WERI-Rb-1 (cell line): ENCODE results near the gene COL4A5.

Source experiments
- DNase-seq: peaks from one replicate; pipeline ENCODE4 v3.0.0-alpha.2; 2020
- H3K27ac ChIP-seq: fragments of 250-450 bp; sonication (Bioruptor Pico); 2 replicates; pipeline ENCODE4 v1.5.1; 2020; ENCODE audit warnings: mild to moderate bottlenecking, moderate library complexity
- H3K27me3 ChIP-seq: fragments of 250-450 bp; sonication (Bioruptor Pico); 2 replicates; pipeline ENCODE4 v1.5.1; 2021; ENCODE audit warnings: mild to moderate bottlenecking, low read depth, moderate library complexity; ENCODE audit not compliant: insufficient read depth, severe bottlenecking
- H3K36me3 ChIP-seq: fragments of 250-450 bp; sonication (Bioruptor Pico); 2 replicates; pipeline ENCODE4 v1.5.1; 2020; ENCODE audit warnings: mild to moderate bottlenecking, moderate library complexity
- H3K4me3 ChIP-seq: 2 replicates; pipeline ENCODE4 v1.5.1; 2011; ENCODE audit warnings: low read depth, mild to moderate bottlenecking, control low read depth, low read length
- H3K9me3 ChIP-seq: fragments of 250-450 bp; sonication (Bioruptor Pico); 2 replicates; pipeline ENCODE4 v1.5.1; 2021; ENCODE audit warnings: mild to moderate bottlenecking, moderate library complexity; ENCODE audit not compliant: severe bottlenecking
- TF ChIP-seq, protein P1 (sequence below): IDR thresholded peaks from 2 replicates; pipeline ENCODE4 v1.5.1; 2011; ENCODE audit warnings: low read depth, mild to moderate bottlenecking, control low read depth, inconsistent platforms, low read length

The COL4A5 gene

DNA sequence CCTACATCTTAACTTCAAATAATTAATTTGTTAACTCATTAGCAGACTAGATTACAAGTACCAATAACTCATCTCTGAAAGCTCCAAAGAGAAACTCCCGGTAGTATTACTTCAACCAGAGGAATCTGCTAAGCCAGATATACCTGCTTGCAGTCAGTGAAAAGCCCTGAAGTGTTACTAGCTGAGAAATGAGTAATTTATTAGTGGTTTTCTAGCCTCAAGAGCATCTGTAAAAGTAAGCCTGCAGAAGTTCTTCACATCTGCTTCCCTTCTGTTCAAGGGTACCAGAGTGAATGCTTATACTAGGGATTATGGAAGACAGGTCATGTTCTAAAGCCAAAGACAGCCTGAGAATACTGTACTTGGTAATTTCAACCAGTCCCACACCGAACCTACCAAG, 262.0 kb downstream of the COL4A5 start:
- no peak overlapping the region for H3K4me3 ChIP-seq
- no peaks in the 10 kb centered on the region for H3K36me3 ChIP-seq
- no peak overlapping the region for H3K27ac ChIP-seq
- H3K9me3 ChIP-seq: no peaks in the 10 kb centered on the region
- peaks cover 19% of the 10 kb centered on the region for H3K27me3 ChIP-seq
- TF ChIP-seq, protein P1, sequence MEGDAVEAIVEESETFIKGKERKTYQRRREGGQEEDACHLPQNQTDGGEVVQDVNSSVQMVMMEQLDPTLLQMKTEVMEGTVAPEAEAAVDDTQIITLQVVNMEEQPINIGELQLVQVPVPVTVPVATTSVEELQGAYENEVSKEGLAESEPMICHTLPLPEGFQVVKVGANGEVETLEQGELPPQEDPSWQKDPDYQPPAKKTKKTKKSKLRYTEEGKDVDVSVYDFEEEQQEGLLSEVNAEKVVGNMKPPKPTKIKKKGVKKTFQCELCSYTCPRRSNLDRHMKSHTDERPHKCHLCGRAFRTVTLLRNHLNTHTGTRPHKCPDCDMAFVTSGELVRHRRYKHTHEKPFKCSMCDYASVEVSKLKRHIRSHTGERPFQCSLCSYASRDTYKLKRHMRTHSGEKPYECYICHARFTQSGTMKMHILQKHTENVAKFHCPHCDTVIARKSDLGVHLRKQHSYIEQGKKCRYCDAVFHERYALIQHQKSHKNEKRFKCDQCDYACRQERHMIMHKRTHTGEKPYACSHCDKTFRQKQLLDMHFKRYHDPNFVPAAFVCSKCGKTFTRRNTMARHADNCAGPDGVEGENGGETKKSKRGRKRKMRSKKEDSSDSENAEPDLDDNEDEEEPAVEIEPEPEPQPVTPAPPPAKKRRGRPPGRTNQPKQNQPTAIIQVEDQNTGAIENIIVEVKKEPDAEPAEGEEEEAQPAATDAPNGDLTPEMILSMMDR: no peak
- DNase-seq: no peak

DNA sequence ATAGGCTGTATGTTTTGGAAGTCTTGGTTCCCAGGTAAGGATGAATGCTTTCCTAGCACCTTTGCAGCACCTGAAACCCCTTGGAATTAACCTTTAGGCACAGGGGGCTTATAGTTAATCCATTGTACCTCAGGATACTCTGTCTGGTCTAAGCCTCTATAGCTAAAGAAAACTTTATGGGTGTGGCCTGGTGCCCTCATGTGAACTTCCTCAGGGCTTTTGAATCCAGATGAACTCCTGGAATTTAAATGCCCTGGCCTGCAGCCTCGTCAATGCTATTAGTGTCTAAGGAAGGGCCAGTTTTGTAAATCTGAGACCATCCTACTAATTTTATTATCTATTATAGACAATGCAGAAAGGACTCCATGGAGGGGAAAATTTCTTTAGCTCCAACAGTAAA, 262.9 kb downstream of the COL4A5 start:
- DNase-seq: no peak
- no peak overlapping the region for H3K4me3 ChIP-seq
- no peak overlapping the region for H3K27ac ChIP-seq
- H3K9me3 ChIP-seq: no peaks in the 10 kb centered on the region
- peaks cover 13% of the 10 kb centered on the region for H3K27me3 ChIP-seq
- H3K36me3 ChIP-seq: no peaks in the 10 kb centered on the region
- TF ChIP-seq, protein P1: no peak

DNA sequence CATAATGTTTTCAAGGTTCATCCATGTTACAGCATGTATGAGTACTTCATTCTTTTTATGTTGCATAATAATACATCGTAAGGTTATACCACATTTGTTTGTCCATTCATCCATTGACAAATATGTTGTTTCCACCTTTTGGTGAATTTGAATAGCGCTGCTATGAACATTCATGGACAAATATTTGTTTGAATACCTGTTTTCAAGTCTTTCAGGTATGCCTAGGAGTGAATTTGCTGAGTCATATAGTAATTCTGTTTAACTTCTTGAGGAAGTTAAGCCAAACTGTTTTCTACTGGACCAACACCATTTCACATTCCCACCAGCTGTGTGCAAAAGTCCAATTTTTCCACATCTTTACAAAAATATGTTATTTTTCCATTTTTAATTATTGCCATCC, 265.2 kb downstream of the COL4A5 start:
- DNase-seq: no peak
- TF ChIP-seq, protein P1: no peak
- Histone ChIP-seq H3K27ac (no peak overlapping the region), H3K9me3 (no peaks in the 10 kb centered on the region), H3K27me3 (peaks cover 19% of the 10 kb centered on the region), H3K36me3 (no peaks in the 10 kb centered on the region), H3K4me3 (no peak overlapping the region)

DNA sequence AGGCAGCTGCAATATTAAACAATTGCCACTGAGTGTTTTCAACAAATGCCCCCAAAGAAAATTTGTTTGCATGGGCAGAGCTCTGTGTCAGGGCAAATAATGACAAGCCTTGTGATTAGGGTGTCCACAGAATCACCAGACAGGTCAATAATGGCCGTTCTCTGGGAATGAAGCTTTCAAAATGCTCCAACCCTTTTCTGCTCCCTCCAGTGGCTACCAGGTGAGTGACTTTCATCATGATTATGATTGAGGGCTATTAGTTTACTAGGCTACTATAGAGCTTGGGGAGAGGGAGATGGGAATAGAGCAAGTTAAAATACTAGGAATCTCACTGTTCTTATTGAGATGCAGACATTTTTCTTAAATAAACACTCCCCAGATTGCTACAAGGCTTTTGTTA, 273.2 kb downstream of the COL4A5 start:
- Histone ChIP-seq H3K27me3 (peaks cover 18% of the 10 kb centered on the region), H3K36me3 (no peaks in the 10 kb centered on the region), H3K9me3 (no peaks in the 10 kb centered on the region), H3K4me3 (no peak overlapping the region), H3K27ac (no peak overlapping the region)
- DNase-seq: no peak
- TF ChIP-seq, protein P1: no peak

DNA sequence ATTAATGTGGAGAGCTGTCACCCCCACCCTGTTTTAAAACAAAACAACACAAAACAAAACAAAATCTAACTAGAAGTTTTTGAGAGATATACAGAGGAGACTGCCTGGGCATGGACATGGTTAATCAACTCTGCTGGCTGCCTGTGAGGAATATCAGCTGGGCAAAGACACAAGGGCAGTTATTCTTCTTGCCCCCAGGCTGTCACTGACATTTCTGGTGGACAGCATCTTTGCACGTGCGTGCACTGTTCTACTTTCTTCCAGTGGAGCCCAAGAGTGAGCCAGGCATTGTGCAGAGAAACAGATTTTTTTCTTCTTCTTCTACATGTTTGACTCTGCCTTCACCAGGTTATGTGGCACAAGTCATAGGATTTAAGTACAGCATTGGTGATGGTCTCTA, 282.9 kb downstream of the COL4A5 start:
- no peak overlapping the region for H3K27ac ChIP-seq
- no peak overlapping the region for H3K4me3 ChIP-seq
- TF ChIP-seq, protein P1: no peak
- no peaks in the 10 kb centered on the region for H3K36me3 ChIP-seq
- no peaks in the 10 kb centered on the region for H3K9me3 ChIP-seq
- no peak for DNase-seq
- H3K27me3 ChIP-seq: peaks cover 53% of the 10 kb centered on the region

DNA sequence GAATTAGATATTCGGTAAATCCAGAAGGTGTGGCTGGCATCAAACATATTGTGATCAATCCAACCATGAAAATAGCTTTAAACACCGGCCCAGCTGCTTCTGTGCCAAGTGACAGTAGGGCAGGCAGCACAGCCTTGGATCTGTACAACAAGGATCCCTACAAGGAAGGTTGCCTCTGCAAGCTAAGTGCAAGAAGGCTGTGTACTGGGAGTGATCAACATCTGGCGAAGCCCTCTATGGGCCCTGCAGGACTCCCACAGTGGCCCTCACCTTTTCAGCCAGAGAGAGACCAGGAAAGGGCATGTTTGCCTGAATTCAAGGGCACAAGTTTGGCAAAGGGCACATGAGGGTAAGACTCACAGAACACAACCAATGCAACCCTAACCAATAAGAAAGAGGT, 287.1 kb downstream of the COL4A5 start:
- Histone ChIP-seq H3K27me3 (peaks cover 62% of the 10 kb centered on the region), H3K4me3 (no peak overlapping the region), H3K9me3 (no peaks in the 10 kb centered on the region), H3K27ac (no peak overlapping the region), H3K36me3 (no peaks in the 10 kb centered on the region)
- TF ChIP-seq, protein P1: no peak
- DNase-seq: no peak
